GM21526 (cell line): ENCODE data around the gene OXCT1.

Experiments
- ATAC-seq: cut with Tn5 transposase; IDR thresholded peaks from one replicate; pipeline ENCODE4 v1.9.1; 2021; ENCODE audit warnings: moderate library complexity; ENCODE audit not compliant: unreplicated experiment, low FRiP score

OXCT1 gene

DNA sequence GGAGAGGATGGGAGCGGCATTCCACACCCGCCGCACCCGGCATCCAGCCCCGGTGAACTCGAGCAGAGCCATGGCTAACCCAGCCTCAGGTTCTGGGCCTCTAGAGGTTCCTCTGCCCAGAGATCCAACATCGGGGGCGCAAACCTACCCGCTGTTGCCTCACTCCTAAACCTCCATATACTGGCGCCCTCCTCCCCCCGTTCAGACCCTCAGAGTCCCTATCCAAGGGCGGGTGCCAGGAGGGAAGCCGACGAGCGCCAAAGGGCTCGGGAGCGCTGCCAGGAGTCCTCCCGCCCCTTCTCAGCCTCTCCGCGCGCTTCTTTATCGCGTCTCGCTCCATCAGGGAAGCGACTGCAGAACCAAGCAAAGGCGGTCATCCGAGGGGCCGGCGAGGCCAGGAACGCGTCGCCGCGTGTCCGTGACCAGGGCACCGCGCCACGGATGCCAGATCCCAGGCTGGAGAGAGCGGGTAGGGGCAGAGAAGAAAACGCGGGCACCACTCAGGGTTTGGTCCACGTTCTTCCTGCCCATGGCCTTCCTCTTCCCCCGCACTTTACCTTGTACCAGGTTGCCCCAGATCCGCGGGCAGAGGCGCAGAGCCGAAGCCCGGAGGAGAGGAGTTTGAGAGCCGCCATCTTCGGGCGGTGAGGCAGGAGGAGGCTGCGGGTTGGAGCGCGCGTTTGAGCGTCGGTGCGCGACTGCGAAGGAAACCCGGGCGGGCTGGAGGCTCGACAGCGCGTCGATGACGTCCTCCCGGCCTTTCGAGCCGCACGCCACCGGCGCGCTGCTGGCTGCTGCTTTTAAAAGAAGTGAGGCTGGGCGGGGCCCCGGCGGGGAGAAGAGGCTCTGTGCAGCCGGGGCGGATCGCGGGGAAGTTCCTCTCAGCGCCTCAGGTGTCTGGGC is at the start of gene OXCT1:
Gene OXCT1, minus strand, starts transcription at position 702 of the 903 bp plus-strand sequence. Its CDS starts 67 bp downstream, at position 635.
- ATAC-seq = peak; percentile 94

DNA sequence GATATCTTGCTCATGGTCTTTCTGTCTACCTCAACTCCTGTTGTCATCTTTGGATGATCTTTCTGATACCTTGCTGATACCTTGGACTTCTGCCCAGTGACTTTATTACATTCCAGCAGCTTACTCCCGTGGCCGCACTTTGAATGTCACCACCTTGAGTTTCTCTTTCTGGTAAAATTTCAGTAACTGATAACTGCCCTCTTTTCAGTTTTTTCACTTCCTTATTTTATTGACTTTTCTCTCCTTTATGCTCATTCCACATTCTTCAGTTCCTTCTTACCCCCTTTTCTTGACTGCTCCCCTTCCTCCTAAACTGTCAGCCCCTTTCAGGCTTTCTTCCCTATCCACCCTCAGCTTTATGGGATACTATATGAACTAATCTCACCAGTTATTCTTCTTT is 47.9 kb upstream of the OXCT1 start:
- ATAC-seq = peak; percentile 74

DNA sequence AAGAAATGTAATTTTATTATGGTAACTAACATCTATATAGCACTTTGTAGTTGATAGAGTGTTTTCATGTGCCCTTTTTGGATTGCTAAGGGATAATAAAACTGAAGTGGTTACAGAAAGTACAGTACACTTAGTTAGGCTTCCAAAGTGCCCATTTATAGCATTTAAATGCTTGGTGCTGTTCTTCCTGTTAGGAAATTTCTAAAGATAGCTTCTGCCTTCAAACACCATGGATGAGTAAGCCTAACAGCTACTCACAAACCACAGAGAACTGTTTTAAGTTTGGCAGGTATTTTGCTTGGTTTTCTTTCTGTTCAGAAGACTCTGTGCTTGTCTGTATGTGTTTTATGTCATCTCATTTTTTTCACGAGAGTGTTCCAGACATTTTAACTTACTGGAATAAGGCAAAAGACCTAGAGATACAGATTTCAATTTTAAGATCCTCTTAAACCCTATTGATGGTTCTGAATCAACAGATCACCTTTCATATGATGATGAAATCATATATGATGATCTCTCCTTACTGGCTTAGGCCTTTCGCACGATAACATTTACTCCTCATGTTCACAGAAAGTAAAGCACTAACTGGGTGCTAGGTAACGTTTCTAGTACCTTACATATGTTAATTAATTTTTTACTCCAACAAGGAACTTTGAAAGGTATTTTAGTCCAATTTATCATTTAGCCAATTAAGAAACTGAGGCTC is 38.3 kb upstream of the OXCT1 start:
- ATAC-seq = no peak

DNA sequence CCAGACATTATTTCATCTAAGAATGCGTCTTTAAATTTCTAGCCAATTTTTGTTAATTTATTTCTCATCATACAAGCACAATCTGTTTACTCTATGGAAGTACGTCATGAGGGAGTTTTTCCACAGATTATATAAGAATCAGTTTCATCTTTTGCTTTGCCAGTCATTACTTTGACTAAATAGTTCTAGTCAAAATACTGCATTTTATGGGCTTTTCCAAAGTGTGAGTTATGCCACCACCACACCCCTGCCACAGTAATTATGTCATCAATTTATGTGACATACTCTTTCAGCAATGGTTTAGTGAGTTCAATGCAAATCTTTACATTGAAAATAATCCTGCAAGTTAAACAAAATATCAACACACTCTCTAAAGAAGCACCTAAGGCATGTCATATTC is 35.9 kb upstream of the OXCT1 start:
- ATAC-seq = no peak

DNA sequence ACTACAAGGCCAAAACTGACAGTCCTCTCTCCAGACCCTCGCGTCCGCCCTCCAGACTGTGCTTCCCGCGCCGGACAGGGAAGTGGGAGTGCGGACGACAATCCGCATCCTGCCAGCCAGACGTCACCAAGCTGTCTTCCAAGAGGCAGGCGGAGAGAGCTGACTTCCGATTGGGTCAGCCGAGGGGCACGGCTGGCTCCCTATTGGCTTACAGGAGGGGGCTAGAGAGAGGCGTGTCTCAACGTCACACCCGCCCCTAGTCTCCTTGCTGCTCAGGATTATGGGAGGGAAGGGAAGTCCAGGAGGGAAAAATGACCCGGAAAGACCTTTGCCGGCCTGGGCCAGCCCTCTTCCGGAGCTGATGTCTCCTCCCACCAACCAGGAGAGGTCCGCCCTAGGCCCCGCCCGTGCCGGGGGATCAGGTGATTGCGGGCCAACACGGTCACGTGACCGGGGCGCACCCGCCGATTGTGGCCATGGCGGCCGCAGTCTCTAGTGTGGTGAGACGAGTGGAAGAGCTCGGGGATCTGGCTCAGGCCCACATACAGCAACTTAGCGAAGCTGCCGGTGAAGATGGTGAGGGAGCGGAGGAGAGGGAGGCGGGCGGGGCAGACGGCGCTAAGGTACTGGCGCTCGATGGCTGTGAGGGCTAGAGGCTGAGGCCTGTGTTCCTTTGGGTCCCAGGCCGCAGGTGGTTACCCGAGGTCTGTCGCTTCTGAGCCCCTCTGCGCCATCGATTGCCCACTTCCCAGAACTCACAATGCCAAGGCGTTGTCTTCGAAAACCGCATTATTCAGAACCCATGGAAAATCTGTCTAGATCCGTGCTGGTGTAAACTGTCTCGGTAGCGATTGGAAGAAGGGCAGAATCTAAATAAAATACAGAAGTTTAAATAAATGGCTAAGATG is 33.9 kb upstream of the OXCT1 start, which contains the start of gene RIMOC1:
Gene RIMOC1, plus strand, starts transcription at position 453 of the 908 bp plus-strand sequence. Its CDS starts 24 bp downstream, at position 477.
- peak; percentile 99 for ATAC-seq

DNA sequence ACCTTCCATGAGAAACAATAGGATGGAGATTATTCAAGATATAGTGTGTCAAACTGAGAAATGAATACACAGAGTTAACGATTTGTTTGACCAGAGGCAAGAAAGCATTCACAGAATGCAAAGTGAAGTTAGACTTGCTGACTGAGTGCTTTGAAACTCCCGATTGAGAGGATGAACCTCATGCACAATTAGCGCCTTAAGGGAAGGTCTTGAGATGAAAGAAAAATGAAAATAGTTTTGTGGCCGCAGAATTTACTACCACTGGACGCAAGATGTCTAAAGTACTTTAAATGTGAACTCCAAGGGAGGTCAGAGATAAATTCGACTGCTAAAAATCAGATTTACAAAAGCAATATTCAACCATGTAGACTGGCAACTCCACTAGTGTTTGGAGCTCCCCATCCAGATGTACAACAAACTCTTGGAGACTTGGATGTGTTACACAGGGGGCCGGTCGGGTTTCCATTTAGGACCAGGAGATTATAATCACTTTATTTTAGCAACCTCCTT is 33.2 kb upstream of the OXCT1 start:
- no peak for ATAC-seq

DNA sequence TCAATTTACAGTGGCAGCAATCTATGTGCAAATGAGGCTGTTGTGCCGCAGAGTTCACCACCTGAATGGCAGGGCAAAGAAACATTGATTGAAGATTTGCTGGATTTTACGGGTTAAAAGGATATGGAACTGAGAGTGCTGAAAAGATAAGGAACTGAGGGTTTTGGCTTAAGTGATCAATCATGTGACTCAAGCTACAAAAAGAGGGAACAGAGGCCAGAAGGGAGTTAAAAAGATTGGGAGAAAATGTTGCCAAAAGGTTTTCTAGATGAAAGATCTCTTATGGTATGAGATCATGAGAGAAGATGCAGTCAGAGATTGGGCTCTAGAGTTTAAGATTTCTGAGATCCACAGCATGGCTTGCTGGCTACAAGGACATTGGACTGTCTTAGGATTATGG is 26.0 kb upstream of the OXCT1 start:
- ATAC-seq = no peak

DNA sequence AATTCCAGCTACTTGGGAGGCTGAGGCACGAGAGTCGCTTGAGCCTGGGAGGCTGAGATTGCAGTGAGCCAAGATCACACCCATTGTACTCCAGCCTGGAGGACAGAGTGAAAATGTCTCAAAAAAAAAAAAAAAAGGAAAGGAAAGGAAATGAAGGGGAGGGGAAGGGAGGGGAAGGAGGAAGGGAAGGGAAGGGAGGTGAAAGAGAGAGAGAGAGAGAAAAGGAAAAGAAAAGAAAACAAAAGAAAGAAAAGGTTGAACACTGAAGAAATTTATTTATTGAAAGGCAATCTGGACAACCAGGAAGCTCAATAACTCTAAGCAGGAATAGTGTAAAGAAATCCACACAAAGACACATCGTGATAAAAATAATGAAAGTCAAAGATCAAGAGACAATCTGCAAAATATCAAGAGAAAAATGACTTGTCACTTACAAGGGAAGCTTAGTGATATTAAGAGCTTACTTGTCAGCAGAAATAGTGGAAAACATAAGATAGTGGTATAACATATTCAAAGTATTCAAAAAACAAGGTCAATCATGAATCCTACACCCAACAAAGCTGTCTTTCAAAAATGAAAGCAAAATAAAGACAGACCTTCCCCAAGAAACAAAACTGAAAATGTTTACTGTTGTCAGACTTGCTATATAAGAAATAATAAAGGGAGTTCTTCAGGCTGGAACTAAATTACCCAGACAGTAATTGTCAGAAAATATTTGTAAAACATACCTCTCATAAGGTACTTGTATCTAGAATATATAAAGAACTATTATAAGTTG is 23.0 kb upstream of the OXCT1 start:
- no peak for ATAC-seq

DNA sequence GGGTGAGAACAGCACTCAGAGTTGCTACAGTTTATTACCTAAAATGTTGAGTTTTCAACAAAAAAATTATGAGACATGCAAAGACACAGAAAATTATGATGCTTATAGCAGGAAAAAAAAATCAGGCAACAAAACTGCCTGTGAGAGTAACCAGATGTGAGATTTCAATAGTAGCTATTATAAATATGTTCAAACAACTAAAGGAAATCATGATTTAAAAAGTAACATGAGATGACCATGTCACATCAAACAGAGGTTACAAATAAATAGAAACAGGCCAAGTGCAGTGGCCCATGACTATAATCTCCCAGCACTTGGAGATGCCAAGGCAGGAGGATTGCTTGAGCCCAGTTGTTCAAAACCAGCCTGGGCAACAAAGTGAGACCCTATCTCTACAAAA is 21.8 kb upstream of the OXCT1 start:
- ATAC-seq = no peak

DNA sequence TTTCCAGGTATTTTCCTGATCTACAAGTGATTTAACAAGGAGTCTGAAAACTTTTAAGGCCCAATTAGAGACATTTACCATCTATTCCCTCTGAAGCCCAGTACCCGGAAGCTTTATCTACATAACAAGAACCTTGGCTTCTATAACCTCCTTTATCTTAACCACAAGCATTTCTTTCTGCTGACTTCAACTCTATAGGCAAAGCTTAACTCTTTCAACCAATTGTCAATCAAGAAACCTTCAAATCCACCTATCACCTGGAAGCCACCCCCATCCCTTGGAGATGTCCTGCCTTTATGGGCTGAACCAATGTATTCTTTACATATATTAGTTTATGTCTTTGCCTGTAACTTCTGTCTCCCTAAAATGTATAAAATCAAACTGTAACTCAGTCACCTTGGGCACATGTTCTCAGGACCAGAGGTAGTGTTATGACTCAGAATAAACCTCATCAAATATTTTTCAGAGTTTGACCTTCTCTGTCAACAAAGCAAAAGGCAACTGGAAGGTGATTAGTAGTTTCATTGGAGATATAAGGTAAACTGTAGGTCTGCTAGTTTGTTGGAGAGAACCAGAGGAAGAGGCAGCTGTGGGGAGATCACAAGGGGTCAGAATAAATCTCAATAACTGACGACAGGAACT is 21.0 kb upstream of the OXCT1 start:
- no peak for ATAC-seq

DNA sequence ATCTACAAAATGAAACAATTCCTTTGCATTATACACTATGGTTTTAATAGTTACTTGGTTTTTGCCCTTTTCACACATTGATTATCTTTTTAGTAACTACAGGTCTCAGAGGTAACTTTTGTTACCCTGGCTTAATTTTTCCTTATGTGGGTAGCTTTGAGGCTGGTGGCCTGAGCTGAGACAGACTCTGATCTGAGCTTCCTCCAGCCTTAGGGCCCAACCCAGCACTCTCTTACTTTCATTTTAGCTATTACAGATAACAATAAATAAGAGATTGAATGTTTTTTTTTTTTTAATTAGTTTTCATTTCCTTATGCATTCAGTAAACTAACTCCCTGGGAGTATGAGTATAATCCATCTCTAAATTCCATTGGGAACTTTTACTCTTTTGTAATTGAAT is 15.1 kb upstream of the OXCT1 start:
- no peak for ATAC-seq

DNA sequence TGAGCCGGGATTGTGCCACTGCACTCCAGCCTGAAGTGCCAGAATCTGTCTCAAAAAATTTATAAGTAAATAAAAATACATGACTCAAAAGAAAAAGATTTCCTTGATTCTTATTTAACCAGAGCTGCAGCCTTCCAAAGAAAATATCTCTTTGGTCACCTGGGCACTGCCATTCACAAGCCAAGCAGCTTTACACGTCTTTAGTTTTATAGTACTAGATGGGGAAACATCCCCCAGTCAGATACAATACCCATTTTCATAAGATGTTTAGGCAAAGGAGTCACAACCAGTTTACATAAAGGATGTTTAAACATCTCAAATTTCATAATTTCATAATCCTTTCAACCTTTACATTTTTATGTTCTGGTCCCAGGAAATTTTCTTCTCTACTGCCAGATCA is 13.7 kb upstream of the OXCT1 start:
- no peak for ATAC-seq

DNA sequence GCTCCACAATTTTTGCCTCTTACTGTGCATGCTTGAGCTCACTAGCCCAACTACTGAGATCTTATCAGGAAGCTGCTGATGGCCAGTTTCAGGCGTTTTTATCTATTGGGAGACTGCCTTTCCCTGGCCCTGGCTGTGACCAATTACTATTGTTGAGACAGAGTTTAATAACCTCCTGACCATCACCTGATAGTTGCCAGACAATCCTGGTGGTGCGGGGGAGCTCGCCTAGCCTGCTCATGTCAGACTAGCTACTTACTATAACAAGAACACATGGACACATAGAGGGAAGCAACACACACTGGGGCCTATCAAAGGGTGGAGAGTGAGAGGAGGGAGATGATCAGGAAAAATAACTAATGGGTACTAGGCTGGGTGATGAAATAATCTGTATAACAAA is 13.0 kb upstream of the OXCT1 start:
- no peak for ATAC-seq

DNA sequence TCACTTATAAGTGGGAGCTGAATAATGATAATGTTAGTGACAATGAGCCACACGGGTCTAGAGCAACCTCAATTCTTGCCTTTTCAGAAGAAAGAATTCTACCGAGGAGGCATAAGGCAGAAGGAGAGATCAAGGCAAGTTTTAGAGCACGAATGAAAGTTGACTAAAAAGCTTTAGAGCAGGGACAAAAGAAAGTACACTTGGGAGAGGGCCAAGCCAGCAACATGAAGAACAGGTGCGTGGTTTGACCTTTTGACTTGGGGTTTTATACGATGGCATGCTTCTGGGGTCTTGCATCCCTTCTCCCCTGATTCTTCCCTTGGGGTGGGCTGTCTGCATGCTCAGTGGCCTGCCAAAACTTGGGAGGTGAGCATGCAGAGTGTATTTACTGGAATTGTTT is 12.5 kb upstream of the OXCT1 start:
- ATAC-seq = no peak

DNA sequence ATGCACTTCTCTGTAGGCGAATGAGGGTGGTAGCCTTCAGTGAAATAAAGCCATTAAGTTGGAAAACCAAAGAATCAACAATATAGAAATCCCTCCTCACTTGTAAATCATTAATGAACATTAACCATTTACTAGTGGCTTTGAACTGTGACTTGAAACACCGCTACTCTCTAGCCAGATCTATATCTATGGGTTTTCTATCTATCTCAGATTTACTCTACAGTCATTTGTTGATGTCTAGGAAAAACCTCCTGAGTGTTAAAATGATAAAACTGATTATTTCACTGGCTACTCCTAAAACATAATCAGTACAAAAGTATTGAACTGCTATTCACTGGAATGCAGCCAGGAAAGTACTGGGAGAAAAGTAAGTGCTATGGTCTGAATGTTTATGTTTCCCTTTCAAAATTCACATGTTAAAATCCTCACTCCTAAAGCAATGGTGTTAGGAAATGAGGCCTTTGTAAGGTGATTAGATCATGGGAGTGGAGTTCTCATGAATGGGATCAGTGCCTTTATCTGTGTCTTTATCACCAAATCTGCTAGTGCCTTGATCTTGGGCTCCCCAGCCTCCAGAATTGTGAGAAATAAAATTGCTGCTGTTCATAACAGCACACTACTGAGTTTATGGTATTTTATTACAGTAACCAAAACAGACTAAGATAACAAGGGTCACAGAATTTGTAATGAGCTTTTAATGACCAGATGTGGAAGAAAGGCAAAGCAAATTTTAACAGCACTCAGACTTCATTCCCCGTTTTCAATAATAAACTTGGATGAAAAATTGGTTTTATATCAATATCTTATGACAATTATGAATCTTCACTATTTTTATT is 8.6 kb upstream of the OXCT1 start:
- ATAC-seq = no peak

DNA sequence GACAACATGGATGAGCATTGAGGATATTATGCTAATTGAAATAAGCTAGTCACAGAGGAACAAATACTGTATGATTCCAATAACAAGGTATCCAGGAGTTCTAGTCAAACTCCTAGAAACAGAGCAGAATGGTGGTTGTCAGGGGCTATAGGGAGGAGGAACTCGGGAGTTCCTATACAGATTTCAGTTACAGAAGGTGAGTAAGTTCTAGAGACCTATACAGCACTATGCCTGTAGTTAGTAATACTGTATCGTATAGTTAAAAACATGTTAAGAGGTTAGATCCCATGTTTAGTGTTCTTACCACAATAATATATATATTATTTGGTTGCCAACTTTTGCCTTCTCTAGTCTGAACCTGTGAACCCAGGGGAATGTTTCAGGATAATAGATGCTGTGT is 7.9 kb upstream of the OXCT1 start:
- no peak for ATAC-seq

DNA sequence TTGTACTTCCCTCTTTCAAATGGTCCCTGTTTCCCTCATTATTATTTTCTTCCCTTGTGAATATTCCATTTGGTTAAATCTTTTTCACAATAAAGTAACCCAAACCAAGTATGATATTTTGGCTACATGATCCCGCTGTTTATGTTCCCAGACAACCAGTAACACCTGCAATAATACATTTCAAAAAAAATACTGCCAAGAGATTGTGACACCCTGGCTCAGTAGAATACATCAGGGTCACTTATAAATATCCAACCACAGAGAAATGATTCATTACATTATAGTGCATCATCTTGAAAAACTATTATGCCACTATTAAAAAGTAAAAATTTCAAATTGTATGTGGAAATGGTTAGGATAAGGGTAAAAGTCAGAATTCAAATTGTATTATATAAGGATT is 7.2 kb upstream of the OXCT1 start:
- no peak for ATAC-seq

DNA sequence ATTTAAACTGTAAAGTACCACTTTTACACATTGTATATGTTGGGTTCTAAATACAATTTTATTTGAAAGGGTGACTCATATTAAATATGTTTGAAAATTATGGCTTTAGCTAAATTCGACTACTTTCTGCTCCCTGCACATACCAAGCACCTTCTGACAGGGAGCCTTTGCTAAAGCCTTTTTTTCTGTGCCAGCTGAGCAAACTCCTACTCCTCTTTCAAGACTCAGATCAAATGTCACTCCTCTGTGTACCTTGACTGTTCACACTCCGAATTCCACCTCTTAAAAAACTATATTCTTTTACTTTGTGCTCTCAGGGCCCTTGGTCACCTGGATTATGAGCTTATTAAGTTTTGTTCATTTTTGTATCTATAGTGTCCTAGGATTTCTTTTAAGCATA is 6.5 kb upstream of the OXCT1 start:
- ATAC-seq = no peak
